SK-N-SH treated with all-trans-retinoic acid at 6 μM for 48 hours (cell line): ENCODE results near the gene IFI44L.

Experiments used
- ARNTL ChIP-seq: fragments of 450-650 bp; formaldehyde crosslinking; IDR thresholded peaks from 2 replicates; pipeline ENCODE4 v1.5.0; 2020; ENCODE audit warnings: low read depth, mild to moderate bottlenecking, moderate library complexity, borderline replicate concordance
- ISL1 ChIP-seq: fragments of 250-450 bp; sonication (Bioruptor Pico); IDR thresholded peaks from 2 replicates; pipeline ENCODE4 v2.1.2; 2022; ENCODE audit warnings: mild to moderate bottlenecking, moderate library complexity
- RARB ChIP-seq: fragments of 250-450 bp; sonication (Bioruptor Pico); IDR thresholded peaks from 2 replicates; pipeline ENCODE4 v1.8.0; 2021; ENCODE audit warnings: mild to moderate bottlenecking, moderate library complexity
- ZFP30 ChIP-seq: fragments of 450-650 bp; formaldehyde crosslinking; IDR thresholded peaks from 2 replicates; pipeline ENCODE4 v1.5.0; 2022; ENCODE audit warnings: mild to moderate bottlenecking, moderate library complexity

- no peak for TF ChIP-seq ARNTL (CRISPR knock-in tag)
- no peak for TF ChIP-seq ISL1 (CRISPR knock-in tag)
- no peak for TF ChIP-seq RARB (CRISPR knock-in tag)
- no peak for TF ChIP-seq ZFP30
Observed at GRCh38 chr1:78641558-78641957, 21.3 kb downstream of the IFI44L start.
